Spinal cord (tissue), 10 donors: ENCODE measurements around the gene TTC28. TPM values are rescaled to one million over a fixed set of nuclear protein-coding genes. Genes with fewer than 3 reads are reported as not detected.

ENCODE experiments used
- DNase-seq, 6 donors: peaks; one replicate each; pipeline versions ENCODE4 v3.0.0 to v3.0.0-alpha.2; 2013 to 2015; ENCODE audit warnings: low spot score in 6 of 6, low read depth in 4 of 6
- H3K27ac ChIP-seq: one replicate; pipeline ENCODE4 v1.5.1; 2013; ENCODE audit warnings: low read depth, low read length, control low read depth
- H3K27me3 ChIP-seq: one replicate; pipeline ENCODE4 v1.6.1; 2013; ENCODE audit warnings: low read length; ENCODE audit not compliant: control insufficient read depth, insufficient read depth
- H3K36me3 ChIP-seq: one replicate; pipeline ENCODE4 v1.6.1; 2013; ENCODE audit warnings: low read length; ENCODE audit not compliant: control insufficient read depth, insufficient read depth
- H3K4me1 ChIP-seq: one replicate; pipeline ENCODE4 v1.6.1; 2013; ENCODE audit warnings: low read length; ENCODE audit not compliant: control insufficient read depth, insufficient read depth
- H3K4me3 ChIP-seq: one replicate; pipeline ENCODE4 v1.5.1; 2013; ENCODE audit warnings: low read depth, low read length, control low read depth
- H3K9me3 ChIP-seq: one replicate; pipeline ENCODE4 v1.6.1; 2013; ENCODE audit warnings: low read length; ENCODE audit not compliant: control insufficient read depth, insufficient read depth
- WGBS: methylation state at CpG from one replicate; pipeline ENCODE4 v1.1.5; 2013; ENCODE audit warnings: missing lambda C conversion rate; ENCODE audit not compliant: insufficient coverage; 5-methylcytosine and 5-hydroxymethylcytosine counted together
- polyA plus RNA-seq, 2 donors: library from polyadenylated mRNA; unstranded; fragments of 120-200 nt; gene quantifications; one replicate each; pipeline ENCODE4 v1.2.1, GENCODE V29; 2013; ENCODE audit not compliant: insufficient read length in 2 of 2
- total RNA-seq, 2 donors: library from RNA; depleted of rRNA in 1 of 2; stranded (reverse); fragments of 120-200 nt in 1 of 2; fragments of >200 nt in 1 of 2; gene quantifications; one replicate each; pipeline versions ENCODE4 v1.2.3 to v1.2.4, GENCODE V29; 2013 to 2014
- donor health status: healthy.

The TTC28 gene
- total and polyA plus RNA-seq, 4 donors: 19.4 to 44.0 (median 30.4) TPM

- Histone ChIP-seq H3K9me3 (no peaks in the 10 kb centered on the region), H3K27ac (no peak overlapping the region), H3K27me3 (no peaks in the 10 kb centered on the region), H3K36me3 (no peaks in the 10 kb centered on the region), H3K4me3 (no peak overlapping the region), H3K4me1 (no peaks in the 10 kb centered on the region)
- no peak for DNase-seq
- WGBS: 100% methylated on average over 2 of the region's 4 CpGs
Observed at GRCh38 chr22:28648792-28649191, 30.8 kb downstream of the TTC28 start.

GRCh38 chr22:28647216-28647615, 32.4 kb downstream of the TTC28 start:
- Histone ChIP-seq H3K27me3 (no peaks in the 10 kb centered on the region), H3K36me3 (no peaks in the 10 kb centered on the region), H3K27ac (no peak overlapping the region), H3K9me3 (no peaks in the 10 kb centered on the region), H3K4me3 (no peak overlapping the region), H3K4me1 (no peaks in the 10 kb centered on the region)
- no peak for DNase-seq
- no CpG with 5 or more reads among the region's 3 CpGs for WGBS

GRCh38 chr22:28639321-28639720, 40.3 kb downstream of the TTC28 start:
- H3K27ac ChIP-seq: no peak overlapping the region
- no peaks in the 10 kb centered on the region for H3K4me1 ChIP-seq
- no peaks in the 10 kb centered on the region for H3K27me3 ChIP-seq
- no CpG with 5 or more reads among the region's 2 CpGs for WGBS
- H3K9me3 ChIP-seq: no peaks in the 10 kb centered on the region
- peak in 1 of 6 donors; percentile 80 for DNase-seq
- H3K36me3 ChIP-seq: no peaks in the 10 kb centered on the region
- H3K4me3 ChIP-seq: no peak overlapping the region

- no peak for DNase-seq
- Histone ChIP-seq H3K4me3 (no peak overlapping the region), H3K4me1 (no peaks in the 10 kb centered on the region), H3K27me3 (no peaks in the 10 kb centered on the region), H3K36me3 (no peaks in the 10 kb centered on the region), H3K27ac (no peak overlapping the region), H3K9me3 (no peaks in the 10 kb centered on the region)
- 94% methylated on average over 3 of the region's 8 CpGs for WGBS
Observed at GRCh38 chr22:28637225-28637624, 42.4 kb downstream of the TTC28 start.

- Histone ChIP-seq H3K9me3 (no peaks in the 10 kb centered on the region), H3K36me3 (no peaks in the 10 kb centered on the region), H3K27ac (no peak overlapping the region), H3K4me1 (no peaks in the 10 kb centered on the region), H3K27me3 (no peaks in the 10 kb centered on the region), H3K4me3 (no peak overlapping the region)
- DNase-seq: no peak
- WGBS: 67% methylated on average over 1 of the region's 1 CpG
Observed at GRCh38 chr22:28630177-28630574, 49.5 kb downstream of the TTC28 start.

- H3K27ac ChIP-seq: no peak overlapping the region
- DNase-seq: no peak
- 63% methylated on average over 3 of the region's 4 CpGs for WGBS
- no peaks in the 10 kb centered on the region for H3K9me3 ChIP-seq
- no peaks in the 10 kb centered on the region for H3K27me3 ChIP-seq
- H3K36me3 ChIP-seq: no peaks in the 10 kb centered on the region
- H3K4me3 ChIP-seq: no peak overlapping the region
- no peaks in the 10 kb centered on the region for H3K4me1 ChIP-seq
Observed at GRCh38 chr22:28629420-28630176, 50.0 kb downstream of the TTC28 start.

- no CpG with 5 or more reads among the region's 1 CpG for WGBS
- no peak for DNase-seq
- Histone ChIP-seq H3K36me3 (no peaks in the 10 kb centered on the region), H3K9me3 (no peaks in the 10 kb centered on the region), H3K4me1 (no peaks in the 10 kb centered on the region), H3K4me3 (no peak overlapping the region), H3K27ac (no peak overlapping the region), H3K27me3 (no peaks in the 10 kb centered on the region)
Observed at GRCh38 chr22:28628766-28629165, 50.9 kb downstream of the TTC28 start.

- no peaks in the 10 kb centered on the region for H3K27me3 ChIP-seq
Observed at GRCh38 chr22:28627791-28628190, 51.8 kb downstream of the TTC28 start.

GRCh38 chr22:28620244-28620922, 59.3 kb downstream of the TTC28 start:
- Histone ChIP-seq H3K4me3 (no peak overlapping the region), H3K9me3 (no peaks in the 10 kb centered on the region), H3K27ac (no peak overlapping the region), H3K4me1 (no peaks in the 10 kb centered on the region), H3K27me3 (no peaks in the 10 kb centered on the region), H3K36me3 (no peaks in the 10 kb centered on the region)
- DNase-seq: no peak
- 100% methylated on average over 2 of the region's 5 CpGs for WGBS

More at GRCh38 chr22:28627791-28628190, 51.8 kb downstream of the TTC28 start:
- DNase-seq: no peak
- H3K36me3 ChIP-seq: no peaks in the 10 kb centered on the region
- no peaks in the 10 kb centered on the region for H3K9me3 ChIP-seq
- no peaks in the 10 kb centered on the region for H3K4me1 ChIP-seq
- H3K27ac ChIP-seq: no peak overlapping the region
- no peak overlapping the region for H3K4me3 ChIP-seq

- no peak overlapping the region for H3K27ac ChIP-seq
- WGBS: no CpG with 5 or more reads among the region's 2 CpGs
- H3K4me3 ChIP-seq: no peak overlapping the region
Observed at GRCh38 chr22:28619236-28619635, 60.4 kb downstream of the TTC28 start.

More at GRCh38 chr22:28619236-28619635, 60.4 kb downstream of the TTC28 start:
- H3K27me3 ChIP-seq: no peaks in the 10 kb centered on the region
- DNase-seq: no peak
- no peaks in the 10 kb centered on the region for H3K9me3 ChIP-seq
- H3K36me3 ChIP-seq: no peaks in the 10 kb centered on the region
- H3K4me1 ChIP-seq: no peaks in the 10 kb centered on the region
